WI38 (cell line): ENCODE measurements around the gene CCT6A.
"Not testable (repeated sequence)": the region's sequence is repeated elsewhere in the genome, so short reads cannot be mapped to it uniquely, and the experiment has no call there.

Experiments used
- H3K4me3 ChIP-seq: 2 replicates; pipeline ENCODE4 v1.5.1; 2011; ENCODE audit warnings: low read depth, mild to moderate bottlenecking, control low read depth, low read length
- TF ChIP-seq, protein P1 (sequence below): IDR thresholded peaks from 2 replicates; pipeline ENCODE4 v1.5.1; 2012; ENCODE audit warnings: low read depth, mild to moderate bottlenecking, control low read depth, low read length

CCT6A gene

GRCh38 chr7:56051339-56052191 is at the start of gene CCT6A, which contains the start of gene PSPH:
TSS of gene CCT6A (plus strand) at chr7:56051765. CDS start at chr7:56051849, 84 bp downstream.
TSS of gene PSPH (minus strand) at chr7:56051444. CDS start at chr7:56021212, 30,232 bp downstream.
- TF ChIP-seq, protein P1, sequence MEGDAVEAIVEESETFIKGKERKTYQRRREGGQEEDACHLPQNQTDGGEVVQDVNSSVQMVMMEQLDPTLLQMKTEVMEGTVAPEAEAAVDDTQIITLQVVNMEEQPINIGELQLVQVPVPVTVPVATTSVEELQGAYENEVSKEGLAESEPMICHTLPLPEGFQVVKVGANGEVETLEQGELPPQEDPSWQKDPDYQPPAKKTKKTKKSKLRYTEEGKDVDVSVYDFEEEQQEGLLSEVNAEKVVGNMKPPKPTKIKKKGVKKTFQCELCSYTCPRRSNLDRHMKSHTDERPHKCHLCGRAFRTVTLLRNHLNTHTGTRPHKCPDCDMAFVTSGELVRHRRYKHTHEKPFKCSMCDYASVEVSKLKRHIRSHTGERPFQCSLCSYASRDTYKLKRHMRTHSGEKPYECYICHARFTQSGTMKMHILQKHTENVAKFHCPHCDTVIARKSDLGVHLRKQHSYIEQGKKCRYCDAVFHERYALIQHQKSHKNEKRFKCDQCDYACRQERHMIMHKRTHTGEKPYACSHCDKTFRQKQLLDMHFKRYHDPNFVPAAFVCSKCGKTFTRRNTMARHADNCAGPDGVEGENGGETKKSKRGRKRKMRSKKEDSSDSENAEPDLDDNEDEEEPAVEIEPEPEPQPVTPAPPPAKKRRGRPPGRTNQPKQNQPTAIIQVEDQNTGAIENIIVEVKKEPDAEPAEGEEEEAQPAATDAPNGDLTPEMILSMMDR: no peak
- H3K4me3 ChIP-seq: peak within 1 kb of the TSS; percentile 93

GRCh38 chr7:56003749-56004148 is 47.8 kb upstream of the CCT6A start:
- TF ChIP-seq, protein P1: no peak
- H3K4me3 ChIP-seq: no peak overlapping the region

GRCh38 chr7:56007167-56007652 is 44.4 kb upstream of the CCT6A start:
- H3K4me3 ChIP-seq: no peak overlapping the region
- TF ChIP-seq, protein P1: no peak

DNA sequence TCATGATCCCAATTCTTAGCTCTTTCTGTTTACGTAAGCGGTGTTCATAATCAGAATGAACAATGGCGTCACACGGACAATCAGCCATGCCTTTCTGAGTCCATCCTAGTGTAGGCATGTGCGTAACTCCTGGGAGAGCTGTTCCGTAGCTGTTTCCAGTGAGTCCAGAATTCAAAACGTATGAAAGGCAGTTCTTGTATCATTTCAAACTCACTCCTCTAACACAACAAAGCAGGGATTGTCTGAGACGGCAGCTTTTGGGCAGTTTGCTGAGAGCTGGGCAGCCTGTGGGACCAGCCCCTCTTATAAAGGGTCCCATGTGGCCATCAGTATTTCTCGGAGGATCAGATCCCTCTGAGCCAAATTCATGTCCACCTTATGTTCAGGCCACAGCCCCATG is 43.7 kb upstream of the CCT6A start:
- H3K4me3 ChIP-seq: no peak overlapping the region

GRCh38 chr7:56009695-56010094 is 41.9 kb upstream of the CCT6A start:
- TF ChIP-seq, protein P1: no peak
- no peak overlapping the region for H3K4me3 ChIP-seq

More for the DNA sequence above, 43.7 kb upstream of the CCT6A start:
- TF ChIP-seq, protein P1: no peak

DNA sequence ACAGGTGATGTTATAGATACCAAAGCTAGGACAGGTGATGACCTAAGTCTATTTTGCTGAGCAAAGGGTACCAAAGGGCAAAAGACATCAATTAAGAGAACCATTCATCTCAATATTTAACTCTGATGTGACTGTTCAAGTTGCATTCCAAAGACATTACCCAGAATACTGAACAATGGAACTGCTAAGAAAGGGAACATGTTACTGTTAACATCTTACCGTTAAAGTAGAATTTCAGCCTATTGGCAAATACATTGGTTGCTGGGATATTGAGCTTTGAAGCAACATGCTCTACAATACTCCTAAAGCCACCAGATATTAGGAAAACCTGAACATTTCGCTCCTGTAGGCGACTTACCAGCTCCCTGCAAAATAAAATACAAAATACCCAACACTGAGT is 34.5 kb upstream of the CCT6A start:
- not testable (repeated sequence) for H3K4me3 ChIP-seq

DNA sequence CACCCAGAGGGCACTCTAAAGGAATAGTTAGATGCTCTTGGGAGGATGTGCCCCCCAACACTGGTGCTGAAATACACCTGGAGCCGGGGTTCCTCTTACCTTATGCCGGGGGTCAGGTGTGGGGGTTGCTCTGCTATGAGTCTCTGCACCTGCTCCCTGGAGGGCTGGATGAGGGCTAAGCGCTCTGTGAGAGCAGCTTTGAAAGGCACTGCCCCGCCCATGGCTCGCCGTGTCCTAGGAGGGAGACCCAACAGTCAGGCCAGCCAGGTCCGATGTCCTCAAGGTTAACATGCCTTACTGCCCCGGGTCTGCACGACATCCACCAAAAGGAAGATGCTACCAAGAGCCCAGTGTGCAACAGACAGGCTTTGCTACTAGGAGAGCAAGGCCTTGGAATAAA is 32.1 kb upstream of the CCT6A start:
- TF ChIP-seq, protein P1: no peak
- no peak overlapping the region for H3K4me3 ChIP-seq
